Panc1 (cell line): ENCODE data around the gene ELAPOR1. TPM values are rescaled to one million over a fixed set of nuclear protein-coding genes. Genes with fewer than 3 reads are reported as not detected.

Source experiments
- ATAC-seq: fragments of 200-7000 bp; cut with Tn5 transposase; 2 replicates; pipeline ENCODE4 v1.9.1; 2020; ENCODE audit warnings: mild to moderate bottlenecking, moderate library complexity
- BruUV-seq: library from RNA; stranded (reverse); fragments of 400-500 nt; replicated peaks from 2 replicates; lab custom pipeline; 2021; lab: Mats Ljungman, UMichigan
- CTCF ChIA-PET: fragments of 300-600 bp; sonication (Branson Sonifier 250); formaldehyde crosslinking; loops from one replicate; lab custom pipeline; 2022; ENCODE audit warnings: antibody characterized with exemption; lab: Charles Lee
- POLR2A ChIA-PET: fragments of 300-600 bp; sonication (Branson Sonifier 250); formaldehyde crosslinking; loops from one replicate; lab custom pipeline; 2022; ENCODE audit warnings: antibody characterized with exemption; lab: Charles Lee
- DNase-seq: peaks from one replicate; pipeline ENCODE4 v3.0.0-alpha.2; 2010; ENCODE audit warnings: low read depth, low spot score
- H3K27ac ChIP-seq: 2 replicates; pipeline ENCODE4 v1.5.1; 2011; ENCODE audit warnings: mild to moderate bottlenecking, low read length, inconsistent platforms
- H3K27me3 ChIP-seq: fragments of 200-500 bp; sonication (Bioruptor generic); 2 replicates; pipeline ENCODE4 v1.6.0; 2014; ENCODE audit warnings: low read length, inconsistent platforms; ENCODE audit not compliant: control insufficient read depth, insufficient read depth
- H3K36me3 ChIP-seq: fragments of 200-500 bp; sonication (Bioruptor generic); 2 replicates; pipeline ENCODE4 v1.5.1; 2014; ENCODE audit warnings: inconsistent platforms, mild to moderate bottlenecking, low read length, moderate library complexity; ENCODE audit not compliant: control insufficient read depth, insufficient read depth
- H3K4me1 ChIP-seq: 2 replicates; pipeline ENCODE4 v1.5.1; 2011; ENCODE audit warnings: inconsistent platforms, mild to moderate bottlenecking, low read length, moderate library complexity; ENCODE audit not compliant: control insufficient read depth, insufficient read depth
- H3K4me3 ChIP-seq, 2 experiments: 2 replicates each; pipeline ENCODE4 v1.5.1; 2011 to 2012; ENCODE audit warnings: low read depth in 2 of 2, low read length in 2 of 2, mild to moderate bottlenecking in 2 of 2, inconsistent platforms in 1 of 2, moderate library complexity in 1 of 2
- H3K9me3 ChIP-seq: fragments of 200-500 bp; sonication (Bioruptor generic); 2 replicates; pipeline ENCODE4 v1.5.1; 2014; ENCODE audit warnings: low read depth, mild to moderate bottlenecking, inconsistent platforms, low read length, moderate library complexity; ENCODE audit not compliant: control insufficient read depth, insufficient read depth
- POLR2AphosphoS5 ChIP-seq: IDR thresholded peaks from 2 replicates; pipeline ENCODE4 v1.6.1; 2012; ENCODE audit warnings: mild to moderate bottlenecking, low read depth, low read length, moderate library complexity
- SIN3A ChIP-seq: IDR thresholded peaks from 2 replicates; pipeline ENCODE4 v1.6.1; 2012; ENCODE audit warnings: low read depth, mild to moderate bottlenecking, low read length, moderate library complexity, borderline replicate concordance; ENCODE audit not compliant: insufficient read depth
- TCF7L2 ChIP-seq: IDR thresholded peaks from 2 replicates; pipeline ENCODE4 v1.6.1; 2011; ENCODE audit warnings: mild to moderate bottlenecking, low read depth, low read length, inconsistent platforms
- in situ Hi-C: cut with HindIII; loops from 2 replicates; pipeline ENCODE4 v1.10.0; 2016; ENCODE audit warnings: low sequenced_read_pairs, low pct_unique_long_range_greater_than_20kb
- intact Hi-C: fragments of 100-400 bp; cut with micrococcal nuclease; formaldehyde crosslinking; loops from one replicate; pipeline ENCODE4 v1.10.0; 2022; ENCODE audit not compliant: unreplicated experiment
- total RNA-seq: library from RNA; stranded (reverse); gene quantifications from one replicate; pipeline ENCODE4 v1.2.1, GENCODE V29; 2021; ENCODE audit not compliant: unreplicated experiment
- TF ChIP-seq, protein P1 (sequence below), 2 experiments: IDR thresholded peaks; 2 replicates each; pipeline ENCODE4 v1.6.1; 2011 to 2012; ENCODE audit warnings: low read depth in 2 of 2, control low read depth in 1 of 2, low read length in 1 of 2, mild to moderate bottlenecking in 1 of 2, moderate library complexity in 1 of 2; ENCODE audit not compliant: insufficient read depth in 1 of 2
- TF ChIP-seq, protein P2 (sequence below): fragments of 450-650 bp; IDR thresholded peaks from 2 replicates; pipeline ENCODE4 v1.5.1; 2017; ENCODE audit warnings: mild to moderate bottlenecking

Gene ELAPOR1
- total RNA-seq, 1 experiment from 2014 or later = 0.28 TPM

- no TSS peak for BruUV-seq
- no peak for TF ChIP-seq POLR2AphosphoS5
- intact Hi-C loops (no loop called here), in situ Hi-C loops (no loop called here)
- no peak overlapping the region for H3K27ac ChIP-seq
- ChIA-PET CTCF (no interaction called here), POLR2A (no interaction called here)
- H3K4me1 ChIP-seq = no peaks in the 10 kb centered on the region
- H3K9me3 ChIP-seq = no peaks in the 10 kb centered on the region
- no peaks in the 10 kb centered on the region for H3K36me3 ChIP-seq
- no peak overlapping the region for H3K4me3 ChIP-seq
- H3K27me3 ChIP-seq = no peaks in the 10 kb centered on the region
- DNase-seq (no peak), ATAC-seq (no peak)
These were observed 20.5 kb downstream of the ELAPOR1 start for GRCh38 chr1:109134423-109134822.

DNA sequence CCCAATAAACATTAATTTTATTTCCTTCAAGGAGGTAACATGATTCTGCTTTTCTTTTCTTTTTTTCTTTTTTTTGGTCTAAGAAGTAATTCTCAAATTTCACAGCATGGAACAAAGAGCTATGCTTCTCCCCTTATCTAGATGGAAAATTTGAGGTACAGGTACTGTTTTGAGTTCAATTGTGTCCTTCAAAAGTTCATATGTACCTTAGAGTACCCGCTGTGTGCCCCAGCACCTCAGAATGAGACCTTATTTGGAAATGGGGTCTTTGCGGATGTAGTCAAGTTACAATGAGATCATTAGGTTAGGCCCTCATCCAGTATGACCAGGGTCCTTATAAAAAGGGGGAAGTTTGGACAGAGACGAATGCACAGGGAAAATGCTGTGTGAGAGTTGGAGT lies 22.0 kb downstream of the ELAPOR1 start:
- no peak for TF ChIP-seq SIN3A
- TF ChIP-seq, protein P1, sequence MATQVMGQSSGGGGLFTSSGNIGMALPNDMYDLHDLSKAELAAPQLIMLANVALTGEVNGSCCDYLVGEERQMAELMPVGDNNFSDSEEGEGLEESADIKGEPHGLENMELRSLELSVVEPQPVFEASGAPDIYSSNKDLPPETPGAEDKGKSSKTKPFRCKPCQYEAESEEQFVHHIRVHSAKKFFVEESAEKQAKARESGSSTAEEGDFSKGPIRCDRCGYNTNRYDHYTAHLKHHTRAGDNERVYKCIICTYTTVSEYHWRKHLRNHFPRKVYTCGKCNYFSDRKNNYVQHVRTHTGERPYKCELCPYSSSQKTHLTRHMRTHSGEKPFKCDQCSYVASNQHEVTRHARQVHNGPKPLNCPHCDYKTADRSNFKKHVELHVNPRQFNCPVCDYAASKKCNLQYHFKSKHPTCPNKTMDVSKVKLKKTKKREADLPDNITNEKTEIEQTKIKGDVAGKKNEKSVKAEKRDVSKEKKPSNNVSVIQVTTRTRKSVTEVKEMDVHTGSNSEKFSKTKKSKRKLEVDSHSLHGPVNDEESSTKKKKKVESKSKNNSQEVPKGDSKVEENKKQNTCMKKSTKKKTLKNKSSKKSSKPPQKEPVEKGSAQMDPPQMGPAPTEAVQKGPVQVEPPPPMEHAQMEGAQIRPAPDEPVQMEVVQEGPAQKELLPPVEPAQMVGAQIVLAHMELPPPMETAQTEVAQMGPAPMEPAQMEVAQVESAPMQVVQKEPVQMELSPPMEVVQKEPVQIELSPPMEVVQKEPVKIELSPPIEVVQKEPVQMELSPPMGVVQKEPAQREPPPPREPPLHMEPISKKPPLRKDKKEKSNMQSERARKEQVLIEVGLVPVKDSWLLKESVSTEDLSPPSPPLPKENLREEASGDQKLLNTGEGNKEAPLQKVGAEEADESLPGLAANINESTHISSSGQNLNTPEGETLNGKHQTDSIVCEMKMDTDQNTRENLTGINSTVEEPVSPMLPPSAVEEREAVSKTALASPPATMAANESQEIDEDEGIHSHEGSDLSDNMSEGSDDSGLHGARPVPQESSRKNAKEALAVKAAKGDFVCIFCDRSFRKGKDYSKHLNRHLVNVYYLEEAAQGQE (IDR thresholded peaks at IDR 0.05; ENCODE audit: insufficient read depth in 1 of 2, low read depth in 2 of 2, low read length in 1 of 2) = no peak
- no peak for TF ChIP-seq POLR2AphosphoS5
- TF ChIP-seq, protein P2, sequence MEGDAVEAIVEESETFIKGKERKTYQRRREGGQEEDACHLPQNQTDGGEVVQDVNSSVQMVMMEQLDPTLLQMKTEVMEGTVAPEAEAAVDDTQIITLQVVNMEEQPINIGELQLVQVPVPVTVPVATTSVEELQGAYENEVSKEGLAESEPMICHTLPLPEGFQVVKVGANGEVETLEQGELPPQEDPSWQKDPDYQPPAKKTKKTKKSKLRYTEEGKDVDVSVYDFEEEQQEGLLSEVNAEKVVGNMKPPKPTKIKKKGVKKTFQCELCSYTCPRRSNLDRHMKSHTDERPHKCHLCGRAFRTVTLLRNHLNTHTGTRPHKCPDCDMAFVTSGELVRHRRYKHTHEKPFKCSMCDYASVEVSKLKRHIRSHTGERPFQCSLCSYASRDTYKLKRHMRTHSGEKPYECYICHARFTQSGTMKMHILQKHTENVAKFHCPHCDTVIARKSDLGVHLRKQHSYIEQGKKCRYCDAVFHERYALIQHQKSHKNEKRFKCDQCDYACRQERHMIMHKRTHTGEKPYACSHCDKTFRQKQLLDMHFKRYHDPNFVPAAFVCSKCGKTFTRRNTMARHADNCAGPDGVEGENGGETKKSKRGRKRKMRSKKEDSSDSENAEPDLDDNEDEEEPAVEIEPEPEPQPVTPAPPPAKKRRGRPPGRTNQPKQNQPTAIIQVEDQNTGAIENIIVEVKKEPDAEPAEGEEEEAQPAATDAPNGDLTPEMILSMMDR = no peak
- no peak for TF ChIP-seq TCF7L2
- in situ Hi-C loops (no loop called here), intact Hi-C loops (no loop called here)
- ChIA-PET POLR2A (no interaction called here), CTCF (no interaction called here)
- no peaks in the 10 kb centered on the region for H3K9me3 ChIP-seq
- no peaks in the 10 kb centered on the region for H3K36me3 ChIP-seq
- no peak overlapping the region for H3K27ac ChIP-seq
- DNase-seq (no peak), ATAC-seq (no peak)
- H3K27me3 ChIP-seq = no peaks in the 10 kb centered on the region
- no peak overlapping the region for H3K4me3 ChIP-seq
- H3K4me1 ChIP-seq = no peaks in the 10 kb centered on the region
- no TSS peak for BruUV-seq

- BruUV-seq = no TSS peak
- Histone ChIP-seq H3K4me1 (no peaks in the 10 kb centered on the region), H3K9me3 (no peaks in the 10 kb centered on the region), H3K4me3 (no peak overlapping the region), H3K36me3 (no peaks in the 10 kb centered on the region), H3K27ac (no peak overlapping the region), H3K27me3 (no peaks in the 10 kb centered on the region)
- POLR2A ChIA-PET = no interaction called here
- CTCF ChIA-PET = no interaction called here
- intact Hi-C loops = no loop called here
- in situ Hi-C loops = no loop called here
- TF ChIP-seq POLR2AphosphoS5 (no peak), SIN3A (no peak), TCF7L2 (no peak)
- TF ChIP-seq, protein P2 = no peak
- TF ChIP-seq, protein P1 (IDR thresholded peaks at IDR 0.05; ENCODE audit: insufficient read depth in 1 of 2, low read depth in 2 of 2, low read length in 1 of 2) = no peak
- ATAC-seq (no peak), DNase-seq (no peak)
These were observed 22.9 kb downstream of the ELAPOR1 start for GRCh38 chr1:109136766-109137165.
